H1 (cell line): ENCODE measurements around the gene EMP3. TPM values are rescaled to one million over a fixed set of nuclear protein-coding genes. Genes with fewer than 3 reads are reported as not detected.

Experiments
- CTCF ChIA-PET: fragments of 300-600 bp; sonication (Branson Sonifier 250); formaldehyde crosslinking; loops from one replicate; lab custom pipeline; 2021; ENCODE audit not compliant: partially characterized antibody; lab: Charles Lee
- POLR2A ChIA-PET: fragments of 300-600 bp; sonication (Branson Sonifier 250); formaldehyde crosslinking; loops from one replicate; lab custom pipeline; 2021; ENCODE audit warnings: inconsistent platforms; ENCODE audit not compliant: partially characterized antibody; lab: Charles Lee
- DNase-seq, 2 experiments: peaks; one replicate each; pipeline versions ENCODE4 v3.0.0 to v3.0.0-alpha.2; 2010 to 2022; ENCODE audit warnings: low spot score in 2 of 2, low read depth in 1 of 2, mixed read lengths in 1 of 2
- FAIRE-seq: peaks from 2 replicates; lab custom pipeline; 2011; peaks lifted over from hg19 to GRCh38; lab: Jason Lieb, UNC
- H2AFZ ChIP-seq: 2 replicates; pipeline ENCODE4 v1.8.1; 2012; ENCODE audit warnings: low read length, inconsistent platforms
- H2AK5ac ChIP-seq: 2 replicates; pipeline ENCODE4 v1.6.1; 2013; ENCODE audit warnings: low read depth, low read length
- H2BK120ac ChIP-seq: replicated peaks from 2 replicates; pipeline ENCODE3; 2013; ENCODE audit warnings: low read depth, low read length, inconsistent platforms
- H2BK12ac ChIP-seq: 2 replicates; pipeline ENCODE4 v1.6.1; 2013; ENCODE audit warnings: low read depth, low read length
- H2BK15ac ChIP-seq: 2 replicates; pipeline ENCODE4 v1.6.1; 2013; ENCODE audit warnings: low read length
- H2BK20ac ChIP-seq: 2 replicates; pipeline ENCODE4 v1.6.1; 2013; ENCODE audit warnings: low read length
- H2BK5ac ChIP-seq: 2 replicates; pipeline ENCODE4 v1.6.1; 2013; ENCODE audit warnings: low read depth, low read length
- H3K14ac ChIP-seq: 2 replicates; pipeline ENCODE4 v1.6.1; 2013; ENCODE audit warnings: inconsistent platforms; ENCODE audit not compliant: insufficient read length
- H3K18ac ChIP-seq: 2 replicates; pipeline ENCODE4 v1.6.1; 2013; ENCODE audit warnings: low read length; ENCODE audit errors: extremely low read depth
- H3K23ac ChIP-seq: 2 replicates; pipeline ENCODE4 v1.6.1; 2013; ENCODE audit warnings: inconsistent platforms; ENCODE audit not compliant: insufficient read length
- H3K23me2 ChIP-seq: 2 replicates; pipeline ENCODE4 v1.6.1; 2013; ENCODE audit warnings: low read depth, low read length
- H3K27ac ChIP-seq: 2 replicates; pipeline ENCODE4 v1.6.1; 2011; ENCODE audit warnings: low read depth, low read length, inconsistent platforms
- H3K27me3 ChIP-seq, 4 experiments: replicated peaks in 1 of 4; 1 replicate in 1 of 4; 2 replicates in 3 of 4; pipeline versions ENCODE4 v1.6.1 to v1.8.1; 2011 to 2013; ENCODE audit warnings: low read length in 3 of 4, mild to moderate bottlenecking in 3 of 4, inconsistent platforms in 2 of 4, mixed read lengths in 2 of 4, moderate library complexity in 1 of 4; ENCODE audit not compliant: control insufficient read depth in 3 of 4, insufficient read depth in 3 of 4; ENCODE audit errors: extremely low read depth in 1 of 4
- H3K36me3 ChIP-seq, 4 experiments: 2 replicates each; pipeline versions ENCODE4 v1.6.1 to v1.8.1; 2011 to 2013; ENCODE audit warnings: mild to moderate bottlenecking in 4 of 4, low read length in 3 of 4, moderate library complexity in 2 of 4, control low read depth in 1 of 4, inconsistent platforms in 1 of 4; ENCODE audit not compliant: insufficient read depth in 4 of 4, control insufficient read depth in 2 of 4
- H3K4ac ChIP-seq: replicated peaks from 2 replicates; pipeline ENCODE3; 2013; ENCODE audit warnings: low read length, low read depth, mixed read lengths, inconsistent platforms; ENCODE audit not compliant: insufficient read length
- H3K4me1 ChIP-seq, 4 experiments: replicated peaks in 1 of 4; 1 replicate in 1 of 4; 2 replicates in 3 of 4; pipeline versions ENCODE4 v1.6.1 to v1.8.1; 2011 to 2013; ENCODE audit warnings: low read length in 3 of 4, inconsistent platforms in 2 of 4, mixed read lengths in 1 of 4; ENCODE audit not compliant: insufficient read depth in 4 of 4, control insufficient read depth in 3 of 4
- H3K4me2 ChIP-seq, 2 experiments: 2 replicates each; pipeline versions ENCODE4 v1.6.1 to v1.8.1; 2011 to 2013; ENCODE audit warnings: low read depth in 2 of 2, low read length in 2 of 2, control low read depth in 1 of 2, inconsistent platforms in 1 of 2, mild to moderate bottlenecking in 1 of 2; ENCODE audit not compliant: insufficient read depth in 1 of 2
- H3K4me3 ChIP-seq, 4 experiments: fragments of 200-600, 300-600 bp in 1 of 4; sonication (generic), shearing (Covaris generic), sonication (Bioruptor Twin) in 1 of 4; 2 replicates each; pipeline versions ENCODE4 v1.5.1 to v1.8.1; 2011 to 2016; ENCODE audit warnings: low read length in 4 of 4, low read depth in 3 of 4, control low read depth in 2 of 4, inconsistent platforms in 2 of 4, mild to moderate bottlenecking in 2 of 4, mixed read lengths in 1 of 4, moderate library complexity in 1 of 4; ENCODE audit not compliant: insufficient read depth in 2 of 4; ENCODE audit errors: extremely low read depth in 1 of 4
- H3K56ac ChIP-seq: replicated peaks from 2 replicates; pipeline ENCODE3; 2013; ENCODE audit warnings: low read depth, mild to moderate bottlenecking, mixed read lengths, low read length, inconsistent platforms; ENCODE audit not compliant: insufficient read length
- H3K79me1 ChIP-seq: 2 replicates; pipeline ENCODE4 v1.6.1; 2013; ENCODE audit warnings: low read depth, low read length, control low read depth
- H3K79me2 ChIP-seq, 2 experiments: 2 replicates each; pipeline versions ENCODE4 v1.6.1 to v1.8.1; 2012 to 2013; ENCODE audit warnings: low read length in 2 of 2, mild to moderate bottlenecking in 2 of 2, inconsistent platforms in 1 of 2; ENCODE audit not compliant: insufficient read depth in 2 of 2, control insufficient read depth in 1 of 2
- H3K9ac ChIP-seq, 4 experiments: replicated peaks in 1 of 4; 1 replicate in 1 of 4; 2 replicates in 3 of 4; pipeline versions ENCODE4 v1.6.1 to v1.8.1; 2011 to 2013; ENCODE audit warnings: low read depth in 3 of 4, low read length in 3 of 4, control low read depth in 2 of 4, mild to moderate bottlenecking in 2 of 4, moderate library complexity in 2 of 4, inconsistent platforms in 1 of 4; ENCODE audit errors: extremely low read depth in 1 of 4
- H3K9me3 ChIP-seq, 2 experiments: 2 replicates each; pipeline versions ENCODE4 v1.6.1 to v1.8.1; 2012 to 2013; ENCODE audit warnings: mild to moderate bottlenecking in 2 of 2, moderate library complexity in 2 of 2, control low read depth in 1 of 2, inconsistent platforms in 1 of 2, low read depth in 1 of 2, low read length in 1 of 2, mixed read lengths in 1 of 2; ENCODE audit not compliant: insufficient read depth in 2 of 2
- H4K20me1 ChIP-seq, 2 experiments: replicated peaks in 1 of 2; 2 replicates each; pipeline versions ENCODE3 to v1.8.1; 2011 to 2013; ENCODE audit warnings: inconsistent platforms in 2 of 2, low read length in 2 of 2, mild to moderate bottlenecking in 1 of 2; ENCODE audit not compliant: insufficient read depth in 2 of 2, control insufficient read depth in 1 of 2
- H4K5ac ChIP-seq: 2 replicates; pipeline ENCODE4 v1.6.1; 2013; ENCODE audit warnings: low read length, low read depth, mixed read lengths, inconsistent platforms; ENCODE audit not compliant: insufficient read length
- H4K8ac ChIP-seq: 2 replicates; pipeline ENCODE4 v1.8.0; 2013; ENCODE audit warnings: mild to moderate bottlenecking, moderate library complexity, low read length, inconsistent platforms; ENCODE audit not compliant: insufficient read depth; ENCODE audit errors: extremely low read depth
- H4K91ac ChIP-seq: replicated peaks from 2 replicates; pipeline ENCODE3; 2013; ENCODE audit warnings: low read length, mixed read lengths, inconsistent platforms; ENCODE audit not compliant: insufficient read length
- BRCA1 ChIP-seq: IDR thresholded peaks from 2 replicates; pipeline ENCODE4 v1.6.1; 2012; ENCODE audit warnings: low read depth, low read length, improper control_type of control experiment
- CBX8 ChIP-seq: fragments of 300-800, 300-1000 bp; sonication (generic); IDR thresholded peaks from 2 replicates; pipeline ENCODE4 v1.7.1; 2016; ENCODE audit warnings: low read depth, low read length, borderline replicate concordance
- CHD2 ChIP-seq: IDR thresholded peaks from 2 replicates; pipeline ENCODE4 v1.6.1; 2012; ENCODE audit warnings: low read length, improper control_type of control experiment
- GABPA ChIP-seq: IDR thresholded peaks from 2 replicates; pipeline ENCODE4 v1.6.1; 2011; ENCODE audit warnings: mild to moderate bottlenecking, low read length, moderate library complexity, borderline replicate concordance; ENCODE audit not compliant: insufficient read depth
- KDM1A ChIP-seq: fragments of 200-600, 300-600 bp; sonication (generic); IDR thresholded peaks from 2 replicates; pipeline ENCODE4 v1.7.1; 2016; ENCODE audit warnings: mild to moderate bottlenecking, low read length, borderline replicate concordance
- RAD21 ChIP-seq, 2 experiments: IDR thresholded peaks in 1 of 2; conservative IDR thresholded peaks in 1 of 2; 2 replicates each; pipeline ENCODE4 v1.6.1; 2011; ENCODE audit warnings: low read depth in 2 of 2, low read length in 2 of 2, improper control_type of control experiment in 1 of 2, inconsistent platforms in 1 of 2, mild to moderate bottlenecking in 1 of 2, moderate library complexity in 1 of 2
- RBBP5 ChIP-seq: IDR thresholded peaks from 2 replicates; pipeline ENCODE4 v1.7.1; 2012; ENCODE audit warnings: low read depth, mild to moderate bottlenecking, inconsistent platforms, low read length, moderate library complexity, borderline replicate concordance
- RFX5 ChIP-seq: IDR thresholded peaks from 2 replicates; pipeline ENCODE4 v1.6.1; 2011; ENCODE audit warnings: low read depth, low read length, improper control_type of control experiment, borderline replicate concordance
- SIX5 ChIP-seq: IDR thresholded peaks from 2 replicates; pipeline ENCODE4 v1.6.1; 2011; ENCODE audit warnings: mild to moderate bottlenecking, low read depth, low read length
- SP2 ChIP-seq: IDR thresholded peaks from 2 replicates; pipeline ENCODE4 v1.6.1; 2012; ENCODE audit warnings: mild to moderate bottlenecking, low read length, inconsistent platforms
- SRF ChIP-seq: IDR thresholded peaks from 2 replicates; pipeline ENCODE4 v1.6.1; 2011; ENCODE audit warnings: mild to moderate bottlenecking, low read depth, low read length, moderate library complexity
- ZNF274 ChIP-seq: IDR thresholded peaks from 2 replicates; pipeline ENCODE4 v1.7.0; 2012; ENCODE audit warnings: low read length, borderline replicate concordance; ENCODE audit errors: extremely low read depth
- WGBS, 2 experiments: shearing (Covaris generic) in 1 of 2; methylation state at CpG; one replicate each; pipeline versions ENCODE4 v1.1.6 to v1.1.7; 2013 to 2015; ENCODE audit warnings: low lambda C conversion rate in 2 of 2, mixed read lengths in 2 of 2, inconsistent platforms in 1 of 2, low coverage in 1 of 2, missing lambda C conversion rate in 1 of 2; ENCODE audit not compliant: insufficient replicate concordance in 2 of 2, insufficient coverage in 1 of 2, insufficient read length in 1 of 2; ENCODE audit errors: extremely low coverage in 1 of 2, missing lambda C conversion rate in 1 of 2; 5-methylcytosine and 5-hydroxymethylcytosine counted together
- polyA plus RNA-seq, 7 experiments: library from polyadenylated mRNA; depleted of rRNA in 3 of 7; stranded (reverse) in 5 of 7; unstranded in 2 of 7; fragments of >200 nt in 5 of 7; fragments of 200-250 nt in 2 of 7; gene quantifications; 1 replicate in 5 of 7; 2 replicates in 1 of 7; 4 replicates in 1 of 7; pipeline versions ENCODE4 v1.2.1 to v1.2.3, GENCODE V29; 2011 to 2013; ENCODE audit warnings: missing spikeins in 2 of 7, mixed read lengths in 2 of 7
- total RNA-seq: library from RNA; stranded (reverse); fragmentation: NEBNext Ultra II Directional; extraction: Animal tissue kit (Norgen Biotek cat#: 25700); gene quantifications from 2 replicates; pipeline ENCODE4 v1.2.1, GENCODE V29; 2021
- TF ChIP-seq, protein P1 (sequence below): IDR thresholded peaks from 2 replicates; pipeline ENCODE4 v1.6.1; 2011; ENCODE audit warnings: low read depth, mild to moderate bottlenecking, low read length; ENCODE audit not compliant: insufficient read depth

EMP3 gene
- total and polyA plus RNA-seq, 2 of the 8 experiments (the other 6 are each of a cell fraction or from before 2014, with no cell fraction given) = 18.4 to 87.8 TPM

DNA sequence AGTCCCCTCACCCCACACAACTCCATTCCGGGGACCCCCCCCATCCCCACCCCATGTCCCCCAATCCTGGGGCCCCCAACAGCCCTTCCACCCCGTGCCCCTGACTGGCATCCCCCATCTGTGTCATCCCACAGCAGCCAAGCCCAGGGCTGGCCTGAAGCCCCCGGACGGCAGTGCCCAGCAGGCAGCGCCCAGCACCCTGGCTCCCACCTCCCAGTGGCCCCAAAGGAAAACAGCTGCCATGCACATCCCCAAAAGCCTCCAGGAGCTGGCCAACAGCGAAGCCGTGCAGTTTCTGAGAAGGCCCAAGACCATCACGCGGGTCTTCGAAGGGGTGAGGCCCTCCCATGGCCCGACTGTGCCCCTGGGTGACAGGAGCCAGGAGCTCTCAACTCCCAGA, 40.2 kb downstream of the EMP3 start:
- Histone ChIP-seq H4K20me1 (no peaks in the 10 kb centered on the region), H2BK120ac (no peak overlapping the region), H2AK5ac (no peak overlapping the region; the same call in 1 of the 2 replicates), H2AFZ (no peak overlapping the region), H3K79me1 (no peaks in the 10 kb centered on the region), H3K18ac (no peak overlapping the region), H3K79me2 (no peaks in the 10 kb centered on the region), H4K5ac (no peak overlapping the region), H3K36me3 (no peaks in the 10 kb centered on the region; a peak in 1 of 8 replicates), H3K4me2 (no peak overlapping the region), H3K56ac (no peak overlapping the region), H3K27ac (no peak overlapping the region), H3K4me3 (no peak overlapping the region), H3K23me2 (peaks cover 7% of the 10 kb centered on the region), H4K8ac (peak overlapping the region; percentile 12; the same call in 1 of the 2 replicates), H2BK20ac (no peak overlapping the region), H3K9me3 (no peaks in the 10 kb centered on the region), H2BK5ac (no peak overlapping the region), H3K4ac (no peak overlapping the region), H3K9ac (no peak overlapping the region), H3K14ac (no peak overlapping the region), H4K91ac (no peak overlapping the region), H3K4me1 (peaks cover 0 to 5% (median 4%) of the 10 kb centered on the region in 4 experiments; a peak in 4 of 7 replicates), H3K23ac (no peak overlapping the region), H3K27me3 (peaks cover 0 to 10% (median 2%) of the 10 kb centered on the region in 4 experiments; a peak in 3 of 7 replicates), H2BK15ac (no peak overlapping the region), H2BK12ac (no peak overlapping the region)
- TF ChIP-seq GABPA (no peak), BRCA1 (no peak), SIX5 (no peak), RAD21 (IDR thresholded peaks at IDR 0.05 in 1 of 2, conservative IDR thresholded peaks at IDR 0.05 in 1 of 2; ENCODE audit: low read depth in 2 of 2, low read length in 2 of 2) (no peak), RFX5 (no peak), CBX8 (no peak), SP2 (no peak), SRF (no peak), ZNF274 (no peak), CHD2 (no peak), RBBP5 (no peak), KDM1A (no peak)
- TF ChIP-seq, protein P1, sequence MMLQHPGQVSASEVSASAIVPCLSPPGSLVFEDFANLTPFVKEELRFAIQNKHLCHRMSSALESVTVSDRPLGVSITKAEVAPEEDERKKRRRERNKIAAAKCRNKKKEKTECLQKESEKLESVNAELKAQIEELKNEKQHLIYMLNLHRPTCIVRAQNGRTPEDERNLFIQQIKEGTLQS = no peak
- 93% methylated on average over 9 of the region's 11 CpGs; no CpG with 5 or more reads in 1 of the 2 experiments for WGBS, 2 experiments
- ChIA-PET CTCF (interaction anchor here (1.1 kb wide), 1 partner anchor 31 kb away, joined by 3 read pairs; no protein-coding TSS in a partner anchor), POLR2A (interaction anchor here (1.7 kb wide), 1 partner anchor 122 kb away, joined by 4 read pairs; no protein-coding TSS in a partner anchor)
- no peak for DNase-seq
- FAIRE-seq = no peak
